ENCODE measurements around the gene LARP4B.

Gene LARP4B

DNA sequence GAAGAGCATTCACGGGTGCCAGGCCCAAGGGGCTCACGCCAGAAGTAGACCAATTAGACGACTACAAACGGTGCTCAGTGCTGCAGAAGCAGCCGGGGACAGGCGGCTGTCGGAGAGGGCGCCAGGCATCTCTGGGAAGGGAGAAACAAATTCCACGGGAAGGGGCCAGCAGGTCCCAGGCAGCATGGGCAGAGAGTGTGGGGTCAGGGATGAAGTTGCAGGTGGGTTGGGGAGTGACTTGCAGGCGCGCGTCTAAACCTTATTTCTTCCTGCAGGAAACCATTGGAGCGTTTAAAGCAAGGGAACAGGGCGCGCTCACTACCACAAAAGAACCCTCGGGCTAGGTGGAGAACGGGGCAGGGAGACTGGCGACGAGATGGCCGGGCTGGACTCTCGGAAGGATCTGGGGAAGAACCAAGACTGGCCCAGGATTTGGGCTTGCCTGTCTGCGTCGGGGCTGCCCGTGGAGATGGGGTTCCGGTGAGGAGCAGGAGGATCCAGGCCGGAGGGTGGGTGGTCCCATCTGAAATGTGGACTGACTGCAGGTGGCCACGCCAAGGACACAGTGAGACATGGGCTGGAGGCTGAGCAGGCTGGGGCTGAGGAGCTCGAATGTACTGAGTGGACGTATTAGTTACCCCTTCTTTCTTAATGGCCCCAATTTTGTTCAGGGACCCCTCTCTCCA, 125.7 kb downstream of the LARP4B start:
- no peak for DNase-seq

DNA sequence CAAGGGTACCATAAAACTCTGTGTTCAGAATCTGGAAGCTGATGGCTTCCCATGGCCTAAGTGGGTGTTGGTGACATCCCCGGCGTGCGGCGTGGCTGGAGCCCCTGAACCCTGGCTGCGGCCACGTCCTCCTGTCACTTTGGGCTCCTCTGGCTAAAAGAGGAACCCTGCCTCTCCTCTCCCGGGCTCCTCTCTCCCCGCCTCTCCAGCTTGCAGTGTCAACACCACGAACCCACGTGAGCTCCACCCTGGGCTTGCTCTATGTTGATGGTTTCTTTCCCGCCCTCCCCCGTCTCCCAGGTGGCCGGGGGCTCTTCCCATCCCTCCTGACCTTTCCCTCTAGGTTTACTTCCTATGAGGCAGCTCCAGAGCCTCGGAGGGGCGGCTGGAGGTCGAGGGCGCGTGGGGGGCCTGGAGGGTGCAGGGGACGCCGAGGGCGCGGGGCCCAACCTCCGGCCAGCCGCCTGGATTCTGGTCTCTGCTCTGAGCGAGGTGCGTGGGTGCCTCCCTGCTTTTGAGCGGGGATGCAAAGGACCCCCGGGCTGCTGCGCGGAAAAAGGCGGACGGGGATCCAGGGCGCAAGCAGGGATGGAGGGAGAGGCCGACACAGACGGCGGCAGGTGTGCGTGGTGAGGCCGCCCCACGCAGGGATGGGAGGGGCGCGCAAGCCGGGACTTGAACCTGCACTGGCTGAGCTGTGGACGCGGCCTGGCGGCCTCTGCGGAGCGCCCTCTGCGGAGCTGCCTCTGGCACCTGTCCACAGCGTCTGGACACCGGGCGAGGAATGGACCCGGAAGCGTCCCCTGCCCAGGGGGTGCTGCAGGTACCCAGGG, 126.5 kb downstream of the LARP4B start:
- DNase-seq, result no peak

DNA sequence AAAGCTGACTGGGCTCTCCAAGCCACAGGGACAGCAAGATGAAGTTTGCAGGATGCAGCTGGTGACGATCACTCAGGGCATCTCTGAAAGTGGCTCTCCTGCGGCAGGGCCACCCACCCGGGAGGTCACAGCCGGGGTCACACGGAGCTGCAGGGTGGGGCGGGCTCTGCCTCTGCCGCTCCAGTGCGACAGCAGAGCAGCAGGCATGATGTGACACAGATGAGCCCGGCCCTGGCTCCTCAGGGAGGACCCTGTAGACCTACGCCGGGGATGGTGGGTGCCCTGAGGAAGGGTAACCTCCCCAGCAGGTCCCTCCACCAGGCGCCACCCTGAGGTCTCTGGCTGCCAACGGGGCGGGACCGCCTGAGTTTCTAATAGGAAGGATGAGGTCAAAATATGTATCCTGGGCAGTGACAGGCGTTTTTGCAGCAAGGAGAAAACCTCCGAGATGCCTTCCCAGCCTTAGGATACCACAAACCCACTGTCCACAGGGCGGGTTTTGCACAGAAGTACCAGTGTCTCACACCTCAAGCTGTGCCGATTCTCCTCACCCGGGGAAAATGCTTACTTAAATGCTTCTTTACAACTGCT, 127.2 kb downstream of the LARP4B start:
- no peak for DNase-seq

DNA sequence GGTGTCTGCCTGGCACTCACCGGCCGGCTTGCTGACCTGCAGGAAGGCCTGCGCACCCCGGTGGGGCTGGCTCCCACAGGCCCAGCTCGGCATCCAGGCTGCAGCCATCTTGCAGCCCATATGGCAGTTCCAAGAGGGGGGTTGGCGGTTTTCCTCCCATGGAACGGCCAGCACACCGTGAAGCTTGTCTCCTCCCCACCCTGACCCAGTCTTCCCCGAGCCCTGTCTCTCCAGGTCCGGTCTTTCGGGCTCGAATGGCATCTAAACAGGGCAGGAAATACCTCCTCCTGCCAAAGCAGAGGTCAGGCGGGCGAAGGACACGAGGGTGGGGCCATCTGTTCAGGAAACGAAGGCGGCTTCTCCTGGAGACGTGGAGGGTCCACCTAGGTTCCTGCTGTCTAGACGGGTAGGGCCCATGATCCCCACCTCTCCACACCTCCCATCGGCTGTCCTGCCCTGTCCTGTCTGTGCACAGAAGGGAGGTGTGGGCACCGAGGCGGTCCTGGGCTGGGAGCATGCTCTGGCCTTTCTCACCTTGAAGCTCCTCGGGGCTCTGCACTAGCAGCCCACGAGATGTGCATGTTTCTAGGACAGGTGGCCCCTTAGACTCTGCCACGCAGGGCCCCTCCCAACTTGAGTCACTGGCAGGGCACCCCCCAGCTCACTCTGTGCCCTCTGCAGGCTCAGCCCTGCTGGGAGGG, 128.3 kb downstream of the LARP4B start:
- DNase-seq, result no peak

DNA sequence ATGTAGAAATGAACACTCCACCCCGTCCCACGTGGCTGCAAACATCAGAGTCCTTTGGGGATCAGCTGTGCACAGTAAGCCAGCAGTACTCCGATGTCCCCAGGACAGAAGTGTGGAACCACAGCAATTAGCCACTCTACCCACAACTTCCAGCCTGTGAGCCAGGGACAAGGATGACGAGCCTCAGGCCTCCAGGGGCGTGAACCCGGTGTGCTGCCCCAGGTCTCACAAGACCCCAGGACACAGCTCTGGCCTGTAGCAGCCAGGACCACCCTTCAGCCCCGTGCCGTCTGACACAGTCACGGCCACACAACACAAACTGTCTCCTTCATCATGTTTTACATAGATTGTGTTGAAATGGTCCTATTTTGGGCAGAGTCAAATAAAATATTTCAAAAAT, 129.0 kb downstream of the LARP4B start:
- DNase-seq, result no peak

DNA sequence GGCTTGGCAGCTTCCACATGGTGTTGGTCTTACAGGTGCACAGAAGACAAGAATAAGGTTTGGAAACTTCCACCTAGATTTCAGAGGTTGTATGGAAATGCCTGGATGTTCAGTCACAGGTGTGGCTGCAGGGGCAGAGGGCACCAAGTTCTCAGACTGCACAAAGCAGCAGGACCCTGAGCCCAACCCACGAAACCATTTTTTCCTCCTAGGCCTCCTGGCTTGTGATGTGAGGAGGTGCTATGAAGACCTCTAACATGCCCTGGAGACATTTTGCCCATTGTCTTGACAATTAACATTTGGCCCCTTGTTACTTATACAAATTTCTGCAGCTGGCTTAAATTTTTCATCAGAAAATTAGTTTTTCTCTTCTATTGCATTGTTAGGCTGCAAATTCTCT, 134.3 kb downstream of the LARP4B start:
- no peak for DNase-seq

DNA sequence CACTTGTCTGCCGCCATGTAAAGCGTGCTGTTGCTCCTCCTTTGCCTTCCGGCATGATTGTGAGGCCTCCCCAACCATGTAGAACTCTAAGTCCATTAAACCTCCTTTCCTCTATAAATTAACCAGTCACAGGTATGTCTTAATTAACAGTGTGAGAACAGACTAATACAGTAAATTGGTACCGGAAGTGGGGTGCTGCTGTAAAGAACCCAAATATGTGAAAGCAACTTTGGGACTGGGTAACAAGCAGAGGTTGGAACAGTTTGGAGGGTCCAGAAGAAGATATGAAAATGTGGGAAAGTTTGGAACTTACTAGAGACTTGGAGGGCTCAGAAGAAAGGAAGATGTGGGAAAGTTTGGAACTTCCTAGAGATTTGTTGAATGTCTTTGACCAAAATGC, 135.3 kb downstream of the LARP4B start:
- DNase-seq, result no peak

DNA sequence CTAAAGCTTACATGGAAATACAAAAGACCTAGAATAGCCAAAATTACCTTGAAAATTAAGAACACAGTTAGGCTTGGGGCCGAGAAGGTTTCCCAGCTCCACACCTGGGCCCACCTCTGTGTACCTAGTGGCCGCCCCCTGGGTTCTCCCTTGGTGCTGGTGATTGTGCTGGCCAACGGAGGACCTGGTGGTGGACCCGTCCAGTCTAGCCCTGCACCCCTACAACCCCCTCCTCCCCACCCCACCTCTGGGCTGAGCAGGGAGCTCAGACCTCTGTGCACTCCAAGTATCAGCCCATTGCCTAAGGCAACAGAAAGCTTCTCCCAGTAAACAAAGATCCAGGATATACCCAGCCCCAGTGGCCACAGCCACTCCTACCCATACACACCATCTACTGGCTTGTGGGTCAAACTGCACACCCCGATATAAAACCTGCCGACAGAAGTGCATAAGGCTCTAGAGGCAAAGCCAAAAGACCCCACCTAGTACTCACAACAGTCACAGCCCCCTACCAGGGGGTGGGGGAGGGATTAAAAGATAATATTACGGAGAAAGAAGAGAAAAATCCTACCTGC, 137.0 kb downstream of the LARP4B start:
- no peak for DNase-seq

DNA sequence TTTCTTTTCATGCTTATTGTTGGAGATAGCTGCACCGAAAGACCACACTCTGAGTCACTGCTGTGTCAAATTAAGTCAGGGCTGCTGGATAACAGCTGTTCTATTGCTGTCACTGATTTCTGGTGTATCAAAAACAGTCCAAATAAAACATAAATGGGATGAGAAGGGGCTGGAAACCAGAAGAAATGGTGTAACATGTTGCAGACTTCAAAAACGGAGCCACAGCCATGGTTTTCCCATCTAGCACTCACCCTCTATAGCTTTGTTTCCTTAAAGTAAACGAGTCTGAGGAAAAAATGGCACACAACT, 138.8 kb downstream of the LARP4B start:
- no peak for DNase-seq

DNA sequence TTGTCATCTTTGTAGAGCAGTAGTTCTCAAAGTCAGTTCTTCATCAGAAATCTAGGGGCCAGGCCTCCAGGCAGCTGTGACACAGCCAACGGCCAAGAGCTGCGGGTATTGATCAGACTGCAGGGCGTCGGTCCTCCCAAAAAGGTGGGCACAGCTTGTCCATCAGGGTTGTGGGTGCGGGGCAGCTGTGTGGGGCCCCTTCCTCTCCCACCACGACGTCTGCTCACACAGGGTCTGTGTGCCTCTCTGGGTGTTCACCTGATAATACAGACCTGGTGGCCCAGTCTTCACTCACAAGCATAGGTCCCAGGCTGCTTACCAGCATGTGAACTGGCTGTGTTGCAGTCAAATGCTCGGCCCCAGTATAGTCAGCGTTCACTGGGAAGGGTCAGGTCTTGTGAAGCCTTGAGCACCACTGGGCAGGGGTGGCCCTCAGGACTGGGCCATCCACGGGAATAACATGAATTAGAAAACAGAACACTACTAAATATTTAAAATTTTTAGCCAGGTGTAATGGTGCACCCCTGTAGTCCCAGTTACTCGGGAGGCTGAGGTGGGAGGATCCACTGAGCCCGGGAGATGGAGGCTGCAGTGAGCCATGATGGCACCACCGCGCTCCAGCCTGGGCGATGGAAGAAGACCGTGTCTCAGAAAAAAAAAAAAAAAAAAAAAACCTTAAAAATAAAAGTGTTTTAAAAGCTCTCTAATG, 139.3 kb downstream of the LARP4B start:
- no peak for DNase-seq

DNA sequence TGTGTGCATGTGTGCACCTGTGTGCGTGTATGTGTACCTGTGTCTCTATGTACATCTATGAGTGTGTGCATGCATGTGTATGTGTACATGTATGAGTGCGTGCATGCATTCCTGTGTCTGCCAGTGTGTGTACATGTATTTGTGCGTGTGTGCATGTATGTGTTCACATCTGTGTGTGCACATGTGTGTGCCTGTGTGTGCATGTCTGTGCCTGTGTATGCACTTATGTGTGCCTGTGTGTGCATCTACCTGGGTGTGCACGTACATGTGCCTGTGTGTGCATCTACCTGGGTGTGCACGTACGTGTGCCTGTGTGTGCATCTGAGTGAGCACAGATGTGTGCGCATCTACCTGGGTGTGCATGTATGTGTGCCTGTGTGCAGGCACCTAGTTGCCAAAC, 139.9 kb downstream of the LARP4B start:
- no peak for DNase-seq

DNA sequence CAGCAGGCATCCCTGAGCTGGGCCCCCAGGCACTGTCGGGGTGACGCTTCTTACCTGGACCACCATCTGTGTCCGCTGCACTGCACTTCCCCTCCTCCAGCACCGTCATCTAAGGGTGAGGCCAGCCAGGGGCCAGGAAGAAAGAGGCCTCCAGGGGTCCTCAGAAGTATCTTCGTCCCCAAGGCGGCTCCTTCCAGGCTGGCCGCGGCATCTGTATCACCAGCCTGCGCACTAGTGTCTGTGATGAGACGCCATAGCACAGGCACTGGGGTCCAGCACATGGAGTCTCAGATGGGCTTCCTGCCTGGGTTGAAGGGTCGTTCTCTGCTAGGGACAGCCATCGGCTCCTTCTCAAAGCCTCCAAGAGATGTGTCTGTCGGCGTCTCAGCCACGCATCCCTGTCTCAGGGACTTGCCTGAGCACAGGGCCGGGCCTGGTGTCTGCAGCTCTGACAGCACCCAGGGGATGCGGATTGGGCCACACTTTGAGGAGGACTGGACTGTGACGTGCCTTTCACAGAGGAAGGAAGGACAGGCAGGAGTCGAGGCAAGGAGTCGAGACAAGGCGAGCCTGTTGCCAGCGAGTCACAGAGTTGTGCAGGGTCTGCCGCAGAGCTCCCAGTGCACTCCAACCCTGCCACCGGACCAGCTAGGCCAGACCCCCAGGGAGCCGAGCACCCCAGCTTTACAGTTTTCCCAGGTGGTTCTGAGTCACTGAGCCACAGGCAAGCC, 140.5 kb downstream of the LARP4B start:
- DNase-seq, result no peak

DNA sequence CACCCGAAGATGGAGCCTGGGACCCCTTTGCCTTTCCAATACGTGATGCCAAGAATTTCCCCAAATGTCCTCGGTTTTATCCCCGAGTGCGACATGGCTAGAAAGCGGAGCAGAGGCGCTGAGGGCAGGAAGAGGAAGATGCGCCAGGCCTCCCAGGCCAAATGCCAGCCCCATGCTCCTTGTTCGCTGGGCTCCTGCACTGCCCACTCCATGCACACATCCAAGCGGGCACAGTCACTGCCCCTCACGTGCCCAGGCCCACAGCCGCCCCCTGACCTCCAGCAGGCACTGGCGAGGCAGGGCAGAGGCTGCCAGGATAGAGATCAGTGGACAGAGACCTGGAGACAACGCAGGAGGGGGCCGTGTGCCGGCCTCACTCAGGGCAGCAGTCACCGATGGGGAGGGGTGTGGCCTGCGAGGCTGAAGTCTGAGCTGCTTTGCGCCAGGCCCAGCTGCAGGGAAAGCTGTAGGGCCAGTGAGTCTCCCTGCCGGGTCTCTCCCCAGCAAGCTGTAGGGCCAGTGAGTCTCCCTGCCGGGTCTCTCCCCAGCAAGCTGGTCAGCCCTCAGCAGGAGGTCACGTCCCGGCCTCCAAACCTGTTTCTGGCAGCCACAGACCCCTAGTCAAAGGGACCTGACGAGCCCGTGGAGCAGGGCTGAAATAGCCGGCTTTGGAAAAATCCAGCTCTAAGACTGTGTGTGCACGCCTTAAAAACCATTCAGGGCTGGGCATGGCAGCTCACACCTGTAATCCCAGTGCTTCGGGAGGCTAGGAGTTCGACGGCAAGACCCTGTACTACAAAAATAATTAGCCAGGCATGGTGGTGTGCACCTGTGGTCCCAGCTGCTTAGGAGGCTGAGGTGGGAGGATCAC, 141.4 kb downstream of the LARP4B start:
- DNase-seq, result no peak

DNA sequence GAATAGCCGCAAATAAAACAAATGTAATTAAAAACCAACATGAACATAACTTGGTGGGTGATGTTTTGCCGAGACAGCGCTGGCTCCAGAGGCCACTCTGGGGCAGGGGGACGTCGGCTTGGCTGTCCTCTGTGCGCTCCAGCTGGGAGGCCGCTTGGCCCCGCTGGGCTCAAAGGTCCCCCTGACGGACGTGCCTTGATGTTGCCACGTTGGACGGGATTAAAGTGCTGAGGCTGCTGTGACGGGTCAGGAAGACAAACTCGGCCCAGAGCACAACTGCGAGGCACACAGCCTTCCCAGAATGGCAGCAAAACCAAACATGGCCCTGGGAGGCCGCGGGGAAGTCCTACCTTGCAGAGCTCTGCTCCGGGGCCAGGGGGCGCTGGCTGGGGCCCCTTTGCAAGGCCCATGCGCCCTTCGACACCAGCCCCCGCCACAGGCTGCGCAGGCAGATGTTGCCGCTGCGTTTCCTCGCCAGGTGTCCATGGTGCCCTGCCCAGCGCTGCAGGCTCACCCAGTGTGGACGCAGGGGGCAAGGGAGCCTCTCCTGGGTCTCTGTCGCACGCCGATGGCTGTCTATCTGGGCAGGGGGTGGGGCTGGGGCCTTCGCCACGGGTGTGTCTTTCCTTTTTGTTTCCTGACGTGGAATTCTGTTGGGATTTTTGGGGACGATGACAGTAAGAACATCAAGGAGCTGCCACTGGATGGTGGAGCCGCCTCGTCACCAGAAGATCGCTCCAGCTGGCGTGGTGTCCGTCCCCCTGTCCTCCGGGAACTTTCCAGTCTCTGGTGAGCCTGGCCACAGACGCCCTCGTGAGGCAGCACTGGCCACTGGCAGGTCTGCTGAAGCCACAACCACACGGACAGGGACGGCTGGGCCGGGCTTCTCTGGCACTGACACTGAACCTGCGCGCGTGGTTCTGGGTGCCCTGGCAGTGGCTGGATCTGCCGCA, 142.4 kb downstream of the LARP4B start:
- DNase-seq, result no peak

DNA sequence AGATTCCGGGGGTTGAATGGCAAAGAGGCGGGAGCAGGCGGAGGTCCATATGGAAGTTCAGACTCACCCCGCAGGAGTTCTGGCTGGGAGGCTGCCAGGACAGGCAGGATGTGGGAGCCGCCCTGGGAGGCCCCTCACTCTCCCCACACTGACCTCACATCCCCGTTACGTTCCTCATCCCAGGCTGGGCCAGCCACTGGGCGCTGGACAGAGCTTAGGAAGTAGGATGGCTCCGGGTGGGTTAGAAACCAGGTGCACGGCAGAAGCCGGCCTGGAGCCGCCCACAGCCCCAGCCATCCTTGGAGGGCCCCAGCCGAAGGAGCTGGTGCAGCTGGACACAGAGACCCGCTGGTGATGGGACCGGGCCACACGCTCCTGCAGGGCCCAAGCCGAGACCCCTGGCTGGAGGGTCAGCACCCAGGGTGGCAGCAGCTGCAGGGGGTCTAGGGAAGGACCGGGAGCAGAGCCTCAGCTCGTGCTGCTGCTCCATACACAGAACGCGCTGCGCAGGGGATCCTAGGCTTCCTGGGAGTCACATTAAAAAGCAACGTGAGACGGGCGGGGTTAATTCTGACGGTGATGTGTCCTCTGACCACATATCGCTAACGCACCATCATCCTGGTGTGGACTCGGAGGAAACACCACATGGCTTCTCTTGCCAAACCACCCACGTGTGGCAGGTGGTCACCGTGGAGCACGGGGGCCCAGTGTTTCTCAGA, 143.4 kb downstream of the LARP4B start:
- DNase-seq, result no peak

DNA sequence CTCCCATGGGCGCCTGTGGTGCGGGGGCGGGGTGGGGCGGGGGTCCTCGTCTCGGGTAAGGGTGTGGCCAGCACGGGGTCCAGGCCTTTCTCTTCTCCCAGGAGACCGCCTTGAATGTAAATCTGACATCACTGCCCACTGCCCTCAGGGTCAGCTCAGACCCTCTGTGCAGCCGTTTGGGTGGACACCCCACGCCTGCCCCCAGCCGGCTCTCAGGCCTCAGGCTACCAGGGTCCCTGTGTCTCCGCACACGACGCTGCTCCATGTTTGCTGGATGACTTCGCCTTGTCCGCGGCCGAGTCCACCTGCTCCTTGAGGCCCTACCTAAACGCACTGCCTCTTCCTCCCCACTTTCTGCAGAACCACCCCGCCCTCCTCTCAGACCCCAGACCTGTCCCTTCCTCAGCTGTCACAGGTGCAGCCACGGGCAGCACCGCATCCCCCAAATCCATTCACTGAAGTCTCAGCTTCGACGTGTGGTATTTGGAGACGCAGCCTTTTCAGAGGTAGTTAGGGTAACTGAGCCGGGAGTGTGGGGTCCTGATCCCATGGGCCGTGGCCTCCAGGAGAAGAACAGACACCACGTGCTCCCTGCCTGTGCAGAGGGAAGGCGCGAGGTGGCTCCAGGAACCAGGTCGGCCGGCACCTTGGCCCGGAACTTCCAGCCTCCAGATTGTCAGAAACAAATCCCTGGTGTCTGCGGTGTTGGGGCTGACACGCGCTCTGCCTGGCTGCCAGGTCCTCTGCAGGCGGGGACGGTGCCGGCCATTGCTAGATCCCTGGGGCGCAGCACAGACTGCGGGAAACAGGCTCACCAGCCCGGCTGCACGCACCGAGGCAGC, 144.7 kb downstream of the LARP4B start:
- no peak for DNase-seq

DNA sequence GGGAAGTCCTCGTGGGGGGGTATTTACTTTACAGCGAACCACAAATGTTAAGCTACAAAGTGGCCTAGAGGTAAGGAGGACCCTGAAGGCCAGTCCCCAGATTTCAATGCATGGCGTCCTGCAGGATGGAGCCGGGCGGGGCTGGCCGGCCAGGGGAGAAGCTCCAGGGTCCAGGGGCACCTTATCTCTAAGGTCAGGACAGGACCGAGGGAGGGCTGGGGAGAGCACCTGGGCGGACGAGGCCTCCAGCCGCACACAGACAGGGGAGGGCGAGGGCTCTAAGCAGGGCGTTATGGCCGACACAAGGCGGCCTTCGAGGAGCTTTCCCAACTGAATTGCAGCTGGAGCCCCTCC, 145.7 kb downstream of the LARP4B start:
- DNase-seq, result no peak
